Kidney epithelial cell (primary cell): ENCODE measurements around the gene HOMER2. TPM values are rescaled to one million over a fixed set of nuclear protein-coding genes. Genes with fewer than 3 reads are reported as not detected.

ENCODE experiments used
- DNase-seq: peaks from one replicate; pipeline ENCODE4 v3.0.0-alpha.2; 2010; ENCODE audit warnings: low read depth
- H3K27me3 ChIP-seq: 2 replicates; pipeline ENCODE4 v1.6.0; 2011; ENCODE audit warnings: low read length; ENCODE audit not compliant: control insufficient read depth, insufficient read depth
- H3K36me3 ChIP-seq: 2 replicates; pipeline ENCODE4 v1.5.1; 2011; ENCODE audit warnings: low read length; ENCODE audit not compliant: control insufficient read depth, insufficient read depth
- H3K4me3 ChIP-seq: 2 replicates; pipeline ENCODE4 v1.5.1; 2011; ENCODE audit warnings: low read depth, mild to moderate bottlenecking, control low read depth, low read length
- total RNA-seq: library from RNA; depleted of rRNA; stranded (reverse); fragments of >200 nt; gene quantifications from 2 replicates; pipeline ENCODE4 v1.2.3, GENCODE V29; 2015
- TF ChIP-seq, protein P1 (sequence below): IDR thresholded peaks from 2 replicates; pipeline ENCODE4 v1.5.1; 2011; ENCODE audit warnings: mild to moderate bottlenecking, moderate library complexity, low read length, control low read depth, inconsistent platforms; ENCODE audit not compliant: insufficient read depth, poor library complexity, severe bottlenecking

HOMER2 gene
- total RNA-seq, 1 donor from 2014 or later = 56.4 TPM

DNA sequence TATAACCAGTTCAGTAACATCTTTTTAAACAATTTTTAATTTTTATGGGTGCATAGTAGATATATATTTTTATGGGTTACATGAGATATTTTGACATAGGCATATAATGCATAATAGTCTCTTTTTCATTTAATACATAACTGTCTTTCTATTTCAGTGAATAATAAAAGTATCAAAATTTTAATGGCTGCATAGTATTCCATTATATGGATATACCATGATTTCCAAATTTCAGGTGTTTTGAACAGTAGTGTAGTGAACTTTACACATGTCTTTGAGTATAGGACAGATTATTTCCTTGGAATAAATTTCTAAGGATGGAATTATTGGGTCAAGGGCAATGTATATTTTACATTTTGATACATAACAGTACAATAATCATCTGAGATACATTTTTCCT is 132.4 kb downstream of the HOMER2 start:
- TF ChIP-seq, protein P1, sequence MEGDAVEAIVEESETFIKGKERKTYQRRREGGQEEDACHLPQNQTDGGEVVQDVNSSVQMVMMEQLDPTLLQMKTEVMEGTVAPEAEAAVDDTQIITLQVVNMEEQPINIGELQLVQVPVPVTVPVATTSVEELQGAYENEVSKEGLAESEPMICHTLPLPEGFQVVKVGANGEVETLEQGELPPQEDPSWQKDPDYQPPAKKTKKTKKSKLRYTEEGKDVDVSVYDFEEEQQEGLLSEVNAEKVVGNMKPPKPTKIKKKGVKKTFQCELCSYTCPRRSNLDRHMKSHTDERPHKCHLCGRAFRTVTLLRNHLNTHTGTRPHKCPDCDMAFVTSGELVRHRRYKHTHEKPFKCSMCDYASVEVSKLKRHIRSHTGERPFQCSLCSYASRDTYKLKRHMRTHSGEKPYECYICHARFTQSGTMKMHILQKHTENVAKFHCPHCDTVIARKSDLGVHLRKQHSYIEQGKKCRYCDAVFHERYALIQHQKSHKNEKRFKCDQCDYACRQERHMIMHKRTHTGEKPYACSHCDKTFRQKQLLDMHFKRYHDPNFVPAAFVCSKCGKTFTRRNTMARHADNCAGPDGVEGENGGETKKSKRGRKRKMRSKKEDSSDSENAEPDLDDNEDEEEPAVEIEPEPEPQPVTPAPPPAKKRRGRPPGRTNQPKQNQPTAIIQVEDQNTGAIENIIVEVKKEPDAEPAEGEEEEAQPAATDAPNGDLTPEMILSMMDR = no peak
- DNase-seq = no peak
- Histone ChIP-seq H3K27me3 (no peaks in the 10 kb centered on the region), H3K4me3 (no peak overlapping the region), H3K36me3 (peaks cover 2% of the 10 kb centered on the region)

DNA sequence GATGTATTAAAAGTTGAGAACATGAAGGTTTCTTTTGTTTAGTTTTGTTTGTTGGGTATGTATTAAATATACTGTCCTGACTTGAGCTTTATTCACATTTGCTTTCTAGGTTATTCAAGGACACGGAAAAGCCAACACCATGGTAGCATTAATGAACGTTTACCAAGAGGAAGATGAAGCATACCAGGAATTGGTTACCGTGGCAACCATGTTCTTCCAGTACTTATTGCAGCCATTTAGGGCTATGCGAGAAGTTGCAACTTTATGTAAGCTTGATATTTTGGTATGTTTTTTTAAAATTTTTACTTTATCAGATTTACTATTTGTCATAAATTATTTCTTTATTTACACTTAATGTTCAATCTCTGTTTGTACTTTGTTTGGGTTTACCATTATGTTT is 139.5 kb downstream of the HOMER2 start:
- TF ChIP-seq, protein P1 = no peak
- H3K4me3 ChIP-seq = no peak overlapping the region
- no peaks in the 10 kb centered on the region for H3K36me3 ChIP-seq
- DNase-seq = no peak
- no peaks in the 10 kb centered on the region for H3K27me3 ChIP-seq

DNA sequence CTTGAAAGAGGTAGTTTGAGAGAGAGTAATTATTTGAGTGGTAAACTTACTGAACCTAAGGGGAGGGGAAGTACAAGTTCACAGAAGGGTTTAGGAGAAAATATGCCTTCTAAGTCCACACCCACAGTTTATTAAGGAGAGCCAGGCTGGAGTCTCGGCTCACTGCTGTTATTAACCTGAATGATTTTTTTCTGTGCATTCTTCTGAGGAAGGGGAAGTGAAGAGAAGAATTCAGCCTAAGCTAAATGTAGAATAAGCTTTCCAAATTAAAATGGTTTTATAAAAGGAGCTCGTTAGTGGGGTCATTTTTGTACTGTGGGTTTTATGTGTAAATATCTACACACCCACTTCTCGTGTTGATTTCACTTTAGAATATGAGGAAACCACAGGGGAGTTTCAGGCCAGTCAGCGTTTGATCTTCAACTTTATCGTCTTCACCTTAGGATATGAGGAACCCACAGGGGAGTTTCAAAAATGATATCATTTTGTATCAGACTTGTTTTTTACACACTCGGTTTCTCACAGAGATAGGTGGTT is 141.6 kb downstream of the HOMER2 start:
- no peaks in the 10 kb centered on the region for H3K36me3 ChIP-seq
- no peaks in the 10 kb centered on the region for H3K27me3 ChIP-seq
- TF ChIP-seq, protein P1 = no peak
- peak overlapping the region; percentile 100 for H3K4me3 ChIP-seq
- DNase-seq = no peak

DNA sequence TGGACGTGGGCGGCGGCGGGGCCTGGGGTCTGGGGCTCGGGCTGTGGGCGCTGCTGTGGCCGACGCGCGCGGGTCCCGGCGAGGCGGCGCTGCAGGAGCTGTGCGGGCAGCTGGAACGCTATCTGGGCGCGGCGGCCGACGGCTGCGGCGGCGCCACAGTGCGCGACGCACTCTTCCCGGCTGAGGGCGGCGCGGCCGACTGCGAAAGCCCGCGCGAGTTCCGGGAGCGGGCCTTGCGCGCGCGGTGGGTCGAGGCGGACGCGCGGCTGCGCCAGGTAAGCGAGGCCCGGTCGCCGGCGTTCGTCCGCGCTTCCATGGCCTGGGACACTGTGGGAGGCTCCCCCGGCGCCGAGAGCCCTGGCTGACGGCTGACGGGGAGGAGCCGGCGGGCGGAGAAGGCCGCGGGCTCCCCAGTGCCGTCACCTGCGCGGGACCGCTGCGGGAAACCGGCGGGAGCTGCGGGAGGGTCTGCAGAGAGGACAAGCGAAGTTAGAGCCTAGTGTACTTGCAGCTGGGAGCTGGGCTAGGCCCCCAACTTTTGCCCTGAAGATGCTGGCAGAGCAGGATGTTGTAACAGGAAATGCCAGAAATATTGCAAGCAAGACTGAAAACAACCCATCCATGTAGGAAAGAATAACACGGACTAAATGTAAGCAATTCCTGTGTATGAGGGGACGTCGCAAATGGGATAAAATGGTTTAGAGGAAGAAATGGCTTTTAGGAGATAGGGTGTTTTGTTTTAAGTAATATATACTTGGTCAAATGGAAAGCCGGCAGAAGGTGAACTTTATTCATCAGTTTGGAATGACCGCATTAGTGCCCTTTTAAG is 142.2 kb downstream of the HOMER2 start:
- DNase-seq = no peak
- no peaks in the 10 kb centered on the region for H3K36me3 ChIP-seq
- TF ChIP-seq, protein P1 = no peak
- H3K27me3 ChIP-seq = no peaks in the 10 kb centered on the region
- peak overlapping the region; percentile 100 for H3K4me3 ChIP-seq

DNA sequence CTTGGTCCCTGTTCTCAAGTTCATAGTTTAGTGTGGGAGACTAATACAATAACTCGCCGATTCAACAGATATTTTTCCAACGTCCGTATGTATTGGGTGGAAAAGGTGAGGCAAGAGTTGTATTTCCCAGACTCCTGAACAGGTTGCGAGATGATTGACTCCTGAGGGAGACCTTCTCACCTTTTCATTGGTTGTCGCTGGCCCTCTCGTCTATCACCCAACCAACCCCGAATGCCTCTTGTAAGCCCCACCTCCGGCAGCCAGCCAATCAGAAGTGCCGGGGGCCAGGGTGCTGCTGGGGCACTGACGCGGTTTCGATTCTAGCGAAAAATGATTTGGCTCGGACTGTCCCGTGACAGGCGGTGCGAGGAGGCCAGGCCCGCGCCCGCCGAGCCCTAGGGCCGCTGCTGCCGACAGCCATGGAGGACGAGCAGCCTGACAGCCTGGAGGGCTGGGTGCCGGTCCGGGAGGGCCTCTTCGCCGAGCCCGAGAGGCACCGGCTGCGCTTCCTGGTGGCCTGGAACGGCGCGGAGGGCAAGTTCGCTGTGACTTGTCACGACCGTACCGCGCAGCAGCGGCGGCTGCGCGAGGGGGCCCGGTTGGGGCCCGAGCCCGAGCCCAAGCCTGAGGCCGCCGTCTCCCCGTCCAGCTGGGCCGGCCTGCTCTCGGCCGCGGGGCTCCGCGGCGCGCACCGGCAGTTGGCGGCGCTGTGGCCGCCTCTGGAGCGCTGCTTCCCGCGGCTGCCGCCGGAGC is 143.0 kb downstream of the HOMER2 start, which contains the start of gene WHAMM:
TSS of gene WHAMM (plus strand) at position 321 of the 753 bp plus-strand sequence. CDS start at position 420, 99 bp downstream.
- Histone ChIP-seq H3K27me3 (no peaks in the 10 kb centered on the region), H3K36me3 (no peaks in the 10 kb centered on the region), H3K4me3 (peak within 1 kb of the TSS; percentile 100)
- TF ChIP-seq, protein P1 = no peak
- DNase-seq = peak; percentile 97
